Trophoblast cell (in vitro differentiated cells and primary cell): Measurements from ENCODE around the gene MORC4.

ENCODE experiments used
- DNase-seq, 2 donors: peaks; one replicate each; pipeline ENCODE4 v3.0.0-alpha.2; 2016
- H2AFZ ChIP-seq: 2 replicates; pipeline ENCODE4 v1.6.1; 2013; ENCODE audit warnings: low read length, moderate library complexity, mild to moderate bottlenecking; ENCODE audit not compliant: insufficient read depth, poor library complexity
- H2AK5ac ChIP-seq: 2 replicates; pipeline ENCODE4 v1.6.1; 2013; ENCODE audit warnings: mild to moderate bottlenecking, low read length
- H2BK120ac ChIP-seq: 2 replicates; pipeline ENCODE4 v1.6.1; 2013; ENCODE audit warnings: low read length, mild to moderate bottlenecking, moderate library complexity; ENCODE audit not compliant: insufficient read depth, poor library complexity
- H2BK12ac ChIP-seq: 2 replicates; pipeline ENCODE4 v1.6.1; 2013; ENCODE audit warnings: mild to moderate bottlenecking, low read length, moderate library complexity
- H2BK5ac ChIP-seq: 2 replicates; pipeline ENCODE4 v1.6.1; 2013; ENCODE audit warnings: low read length, low read depth, moderate library complexity, mild to moderate bottlenecking; ENCODE audit not compliant: poor library complexity
- H3K14ac ChIP-seq: 2 replicates; pipeline ENCODE4 v1.6.1; 2013; ENCODE audit warnings: mild to moderate bottlenecking, low read length
- H3K18ac ChIP-seq: 2 replicates; pipeline ENCODE4 v1.6.1; 2013; ENCODE audit warnings: mild to moderate bottlenecking, low read length
- H3K23ac ChIP-seq: 2 replicates; pipeline ENCODE4 v1.6.1; 2013; ENCODE audit warnings: low read length
- H3K27ac ChIP-seq: 2 replicates; pipeline ENCODE4 v1.5.1; 2013; ENCODE audit warnings: low read depth, mild to moderate bottlenecking, inconsistent platforms, low read length, moderate library complexity
- H3K27me3 ChIP-seq: 2 replicates; pipeline ENCODE4 v1.6.1; 2013; ENCODE audit warnings: inconsistent platforms, mild to moderate bottlenecking, low read length, moderate library complexity; ENCODE audit not compliant: insufficient read depth
- H3K36me3 ChIP-seq, 2 experiments: 1 replicate in 1 of 2; 2 replicates in 1 of 2; pipeline ENCODE4 v1.6.1; 2013; ENCODE audit warnings: low read length in 2 of 2, mild to moderate bottlenecking in 2 of 2, moderate library complexity in 1 of 2; ENCODE audit not compliant: insufficient read depth in 2 of 2, control insufficient read depth in 1 of 2
- H3K4ac ChIP-seq: 2 replicates; pipeline ENCODE4 v1.6.1; 2013; ENCODE audit warnings: low read depth, mild to moderate bottlenecking, low read length, moderate library complexity
- H3K4me1 ChIP-seq, 2 experiments: 1 replicate in 1 of 2; 2 replicates in 1 of 2; pipeline ENCODE4 v1.6.1; 2013; ENCODE audit warnings: low read length in 2 of 2, mild to moderate bottlenecking in 2 of 2, moderate library complexity in 1 of 2; ENCODE audit not compliant: insufficient read depth in 2 of 2, control insufficient read depth in 1 of 2
- H3K4me2 ChIP-seq: 2 replicates; pipeline ENCODE4 v1.6.1; 2013; ENCODE audit warnings: inconsistent platforms, mild to moderate bottlenecking, low read length, moderate library complexity
- H3K4me3 ChIP-seq: 2 replicates; pipeline ENCODE4 v1.5.1; 2013; ENCODE audit warnings: mild to moderate bottlenecking, low read depth, low read length, inconsistent platforms
- H3K79me1 ChIP-seq: one replicate; pipeline ENCODE4 v1.6.1; 2013; ENCODE audit warnings: low read length
- H3K79me2 ChIP-seq: 2 replicates; pipeline ENCODE4 v1.6.1; 2013; ENCODE audit warnings: low read length, mild to moderate bottlenecking; ENCODE audit not compliant: control insufficient read depth, insufficient read depth, poor library complexity
- H3K9ac ChIP-seq: 2 replicates; pipeline ENCODE4 v1.6.1; 2013; ENCODE audit warnings: mild to moderate bottlenecking, low read length
- H3K9me3 ChIP-seq: 2 replicates; pipeline ENCODE4 v1.6.1; 2013; ENCODE audit warnings: low read depth, mild to moderate bottlenecking, control low read depth, inconsistent platforms, low read length; ENCODE audit not compliant: insufficient read depth
- H4K12ac ChIP-seq: 2 replicates; pipeline ENCODE4 v1.6.1; 2013; ENCODE audit warnings: low read depth, mild to moderate bottlenecking, low read length, moderate library complexity
- H4K8ac ChIP-seq: 2 replicates; pipeline ENCODE4 v1.6.1; 2013; ENCODE audit warnings: low read depth, mild to moderate bottlenecking, low read length, moderate library complexity
- H4K91ac ChIP-seq: one replicate; pipeline ENCODE4 v1.6.1; 2013; ENCODE audit warnings: low read depth, mild to moderate bottlenecking, low read length, moderate library complexity
- WGBS: extraction: QIAGEN DNeasy Blood & Tissue Kit; methylation state at CpG from one replicate; pipeline ENCODE4 v1.1.7; 2013; ENCODE audit warnings: missing lambda C conversion rate; ENCODE audit not compliant: insufficient read length, insufficient coverage; ENCODE audit errors: extremely low coverage; 5-methylcytosine and 5-hydroxymethylcytosine counted together

MORC4 gene

DNA sequence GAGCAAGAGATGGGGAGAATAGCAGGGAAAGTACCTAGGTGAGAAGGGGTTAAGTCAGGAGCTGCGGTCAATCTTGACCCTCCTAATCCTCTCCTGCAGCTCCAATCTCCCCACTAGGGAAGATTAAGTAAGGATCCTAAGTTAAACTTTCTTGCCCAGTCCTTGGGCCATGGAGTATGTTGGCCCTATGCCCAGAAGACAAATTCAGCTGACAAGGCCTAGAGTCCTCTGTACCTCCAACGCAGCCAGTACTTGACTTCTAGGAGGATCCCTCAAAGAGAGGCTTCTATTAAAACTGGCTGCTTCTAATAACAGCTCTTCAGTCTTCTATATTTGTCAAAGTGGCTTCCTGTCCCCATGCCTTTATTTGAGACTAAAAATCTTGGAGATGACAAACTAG, 78.4 kb downstream of the MORC4 start:
- Histone ChIP-seq H3K4me3 (no peak overlapping the region), H3K4me1 (peaks cover 0 to 6% of the 10 kb centered on the region in 2 experiments), H3K27me3 (no peaks in the 10 kb centered on the region), H2BK120ac (no peak overlapping the region), H4K91ac (no peak overlapping the region), H3K23ac (no peak overlapping the region), H3K4ac (no peak overlapping the region), H3K4me2 (no peak overlapping the region), H3K18ac (no peak overlapping the region), H4K12ac (no peak overlapping the region), H3K14ac (no peak overlapping the region), H4K8ac (no peak overlapping the region), H2AFZ (no peak overlapping the region), H3K79me2 (no peaks in the 10 kb centered on the region), H3K36me3 (no peaks in the 10 kb centered on the region), H3K27ac (no peak overlapping the region), H3K9ac (no peak overlapping the region), H2BK5ac (no peak overlapping the region), H2BK12ac (no peak overlapping the region), H3K79me1 (no peaks in the 10 kb centered on the region), H2AK5ac (no peak overlapping the region), H3K9me3 (no peaks in the 10 kb centered on the region)
- no CpG with 5 or more reads among the region's 2 CpGs for WGBS
- DNase-seq: no peak

GRCh38 chrX:106919932-106920452, 80.0 kb downstream of the MORC4 start, which contains the start of gene CLDN2:
Gene CLDN2, plus strand, starts transcription at chrX:106920402. Its CDS starts 7,827 bp downstream, at chrX:106928229.
- no CpG with 5 or more reads among the region's 2 CpGs for WGBS
- no peaks in the 10 kb centered on the region for H3K27me3 ChIP-seq
- H4K91ac ChIP-seq: no peak within 1 kb of the TSS

DNA sequence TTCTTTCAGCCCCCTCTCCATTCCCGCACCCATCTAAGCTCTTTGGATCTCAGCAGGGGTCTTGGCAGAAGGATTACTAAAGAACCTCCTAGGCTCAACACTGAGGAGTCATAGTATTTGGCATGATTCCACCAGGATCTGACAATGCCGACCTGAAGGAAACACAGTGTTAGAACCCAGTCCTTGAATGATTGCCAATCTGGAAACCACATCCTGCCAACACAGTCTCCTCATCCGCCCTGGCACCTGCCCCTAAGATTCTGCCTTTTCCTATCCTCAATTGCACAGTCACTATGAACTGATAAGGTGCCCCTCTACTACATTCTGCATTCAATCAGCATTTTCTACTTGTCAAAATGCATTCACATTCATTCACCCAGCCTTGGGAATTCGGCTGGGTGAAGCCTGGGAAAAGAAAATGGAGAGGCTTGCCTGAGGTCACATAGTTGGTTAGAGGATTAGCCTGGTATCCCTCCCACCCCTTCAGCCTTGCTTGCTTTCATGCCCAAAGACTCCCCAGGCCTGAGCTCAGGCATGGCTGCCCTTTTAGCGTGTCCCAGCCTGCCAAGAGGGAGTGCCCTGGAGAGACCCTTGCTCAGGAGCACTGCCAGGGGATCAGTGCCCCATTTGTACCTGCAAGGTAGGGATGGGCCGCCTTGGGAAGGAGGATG, 82.0 kb downstream of the MORC4 start:
- no peak overlapping the region for H3K18ac ChIP-seq
- no peak overlapping the region for H2BK5ac ChIP-seq
- no CpG with 5 or more reads among the region's 6 CpGs for WGBS
- no peaks in the 10 kb centered on the region for H3K27me3 ChIP-seq
- H2AFZ ChIP-seq: no peak overlapping the region
- no peak overlapping the region for H2AK5ac ChIP-seq
- no peak for DNase-seq
- H4K8ac ChIP-seq: no peak overlapping the region
- H3K36me3 ChIP-seq: no peaks in the 10 kb centered on the region
- H3K79me1 ChIP-seq: no peaks in the 10 kb centered on the region
- H3K23ac ChIP-seq: no peak overlapping the region
- H3K4ac ChIP-seq: no peak overlapping the region
- H3K14ac ChIP-seq: no peak overlapping the region
- no peak overlapping the region for H4K12ac ChIP-seq
- no peak overlapping the region for H2BK12ac ChIP-seq
- no peaks in the 10 kb centered on the region for H3K9me3 ChIP-seq
- peaks cover 0 to 6% of the 10 kb centered on the region in 2 experiments for H3K4me1 ChIP-seq
- no peaks in the 10 kb centered on the region for H3K79me2 ChIP-seq
- no peak overlapping the region for H3K9ac ChIP-seq
- no peak overlapping the region for H4K91ac ChIP-seq
- no peak overlapping the region for H3K4me3 ChIP-seq
- H3K27ac ChIP-seq: no peak overlapping the region
- no peak overlapping the region for H2BK120ac ChIP-seq
- no peak overlapping the region for H3K4me2 ChIP-seq

More at GRCh38 chrX:106919932-106920452, 80.0 kb downstream of the MORC4 start, which contains the start of gene CLDN2:
- no peak within 1 kb of the TSS for H2BK5ac ChIP-seq
- no peak within 1 kb of the TSS for H4K12ac ChIP-seq
- no peak within 1 kb of the TSS for H2AFZ ChIP-seq
- no peaks in the 10 kb centered on the region for H3K79me1 ChIP-seq
- peaks cover 0 to 6% of the 10 kb centered on the region in 2 experiments for H3K4me1 ChIP-seq
- H2BK12ac ChIP-seq: no peak within 1 kb of the TSS
- no peak within 1 kb of the TSS for H2BK120ac ChIP-seq
- H3K14ac ChIP-seq: no peak within 1 kb of the TSS
- no peak within 1 kb of the TSS for H3K23ac ChIP-seq
- H3K9me3 ChIP-seq: no peaks in the 10 kb centered on the region
- H4K8ac ChIP-seq: no peak within 1 kb of the TSS
- no peak within 1 kb of the TSS for H2AK5ac ChIP-seq
- DNase-seq: no peak
- no peak within 1 kb of the TSS for H3K18ac ChIP-seq
- no peaks in the 10 kb centered on the region for H3K36me3 ChIP-seq
- no peak within 1 kb of the TSS for H3K4me2 ChIP-seq
- H3K4me3 ChIP-seq: no peak within 1 kb of the TSS
- H3K27ac ChIP-seq: no peak within 1 kb of the TSS
- no peak within 1 kb of the TSS for H3K9ac ChIP-seq
- no peak within 1 kb of the TSS for H3K4ac ChIP-seq
- H3K79me2 ChIP-seq: no peaks in the 10 kb centered on the region

DNA sequence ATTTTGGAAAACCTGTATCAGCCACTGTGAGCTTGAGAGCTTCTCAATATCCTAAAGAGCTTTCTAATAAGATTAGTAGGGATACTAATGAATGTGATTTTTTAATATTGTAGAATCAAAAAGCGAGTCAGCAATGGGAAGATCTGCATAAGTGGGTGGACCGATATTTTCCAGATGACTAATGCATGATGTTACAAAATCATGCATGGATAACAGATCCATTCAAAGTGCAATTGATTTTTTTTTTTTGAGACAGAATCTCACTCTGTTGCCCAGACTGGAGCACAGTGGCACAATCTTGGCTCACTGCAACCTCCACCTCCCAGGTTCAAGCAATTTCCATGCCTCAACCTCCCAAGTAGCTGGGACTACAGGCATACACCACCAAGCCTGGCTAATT, 87.1 kb downstream of the MORC4 start:
- no peak overlapping the region for H3K4ac ChIP-seq
- no peak overlapping the region for H2BK12ac ChIP-seq
- H3K9ac ChIP-seq: no peak overlapping the region
- H4K91ac ChIP-seq: no peak overlapping the region
- DNase-seq: no peak
- no peak overlapping the region for H3K4me2 ChIP-seq
- no peaks in the 10 kb centered on the region for H3K79me1 ChIP-seq
- H3K36me3 ChIP-seq: no peaks in the 10 kb centered on the region
- no peaks in the 10 kb centered on the region for H3K79me2 ChIP-seq
- no peak overlapping the region for H2BK120ac ChIP-seq
- H3K9me3 ChIP-seq: no peaks in the 10 kb centered on the region
- no peak overlapping the region for H3K23ac ChIP-seq
- H3K4me1 ChIP-seq: no peaks in the 10 kb centered on the region
- no peak overlapping the region for H2AFZ ChIP-seq
- H3K27ac ChIP-seq: no peak overlapping the region
- H3K27me3 ChIP-seq: no peaks in the 10 kb centered on the region
- H3K18ac ChIP-seq: no peak overlapping the region
- no peak overlapping the region for H2BK5ac ChIP-seq
- H4K12ac ChIP-seq: no peak overlapping the region
- H3K4me3 ChIP-seq: no peak overlapping the region
- no peak overlapping the region for H4K8ac ChIP-seq
- no CpG with 5 or more reads among the region's 2 CpGs for WGBS
- H2AK5ac ChIP-seq: no peak overlapping the region
- H3K14ac ChIP-seq: no peak overlapping the region
